GM10248 (cell line): Measurements from ENCODE around the gene CEP152.

Source experiments
- CTCF ChIA-PET: fragments of 300-600 bp; sonication (Branson Sonifier 250); formaldehyde crosslinking; extraction: SDS; loops from one replicate; lab custom pipeline; 2021; ENCODE audit warnings: antibody characterized with exemption; lab: Yijun Ruan, JAX
- POLR2A ChIA-PET: fragments of 350-650 bp; sonication (Branson Sonifier 250); formaldehyde crosslinking; extraction: SDS; loops from one replicate; lab custom pipeline; 2020; ENCODE audit warnings: antibody characterized with exemption; lab: Yijun Ruan, JAX
- DNase-seq: peaks from one replicate; pipeline ENCODE4 v3.0.0; 2012; ENCODE audit errors: extremely low spot score
- CTCF ChIP-seq: IDR thresholded peaks from 2 replicates; pipeline ENCODE4 v1.5.1; 2012; ENCODE audit warnings: mild to moderate bottlenecking, low read depth; ENCODE audit errors: extremely low read depth, missing control alignments, control extremely low read depth

The CEP152 gene

DNA sequence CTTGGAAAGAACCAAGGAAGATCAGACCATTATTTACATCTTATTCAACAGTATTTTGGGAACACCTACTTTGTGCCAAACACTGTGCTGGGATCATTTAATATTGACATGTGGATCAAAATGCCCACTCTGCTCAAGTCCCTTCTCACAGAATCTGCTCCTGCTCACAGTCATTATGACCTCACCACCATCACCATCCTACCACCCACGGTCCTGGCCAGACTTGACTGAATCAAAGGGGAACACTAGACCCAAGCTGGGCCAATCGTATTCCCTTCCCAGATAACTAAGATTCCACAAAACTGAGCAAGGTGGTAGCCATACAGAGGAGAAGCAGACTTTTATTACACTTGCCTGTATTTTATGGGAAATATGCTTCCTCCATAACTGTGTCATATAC, 3.4 kb upstream of the CEP152 start:
- POLR2A ChIA-PET: no interaction called here
- CTCF ChIA-PET: interaction anchor here (1.3 to 1.6 kb wide), 2 partner anchors 13 to 19 kb away, joined by 3 to 5 read pairs; no protein-coding TSS in a partner anchor
- no peak for DNase-seq
- no peak for TF ChIP-seq CTCF

DNA sequence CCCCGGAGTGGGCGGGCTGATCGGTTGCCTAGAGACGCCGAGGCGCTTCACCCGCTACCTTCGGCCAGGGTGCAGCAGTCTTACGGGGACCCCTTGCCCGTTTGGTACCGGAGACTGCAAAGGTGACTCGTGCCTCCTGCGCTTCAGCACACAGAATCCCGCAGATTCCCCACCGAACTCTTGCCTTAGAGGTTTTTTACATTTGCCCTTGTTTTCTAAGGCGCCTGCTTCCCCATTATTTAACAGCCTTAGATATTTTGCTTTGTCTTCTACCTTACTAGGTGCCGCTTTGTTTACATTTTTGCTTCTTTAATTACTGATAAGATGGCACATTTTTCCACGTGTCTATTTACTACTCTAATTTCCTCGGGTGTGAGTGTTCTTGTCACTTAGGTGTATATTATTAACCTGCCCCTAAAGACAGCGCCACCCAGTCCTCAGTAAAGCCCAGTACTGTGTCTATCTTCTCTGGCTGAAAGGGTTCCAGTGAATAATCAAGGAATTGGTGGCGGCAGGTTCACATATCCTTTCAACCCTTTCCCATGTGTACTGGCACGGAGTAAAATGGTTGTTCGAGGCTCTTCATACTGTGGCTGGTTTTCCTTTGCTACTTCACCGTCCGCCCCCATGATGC, 573 bp upstream of the CEP152 start:
- CTCF ChIA-PET: interaction anchor here (0.8 to 1.4 kb wide), 8 partner anchors 9 to 452 kb away, joined by 3 to 10 read pairs (median 3); partner anchors contain the start of gene EID1
- TF ChIP-seq CTCF: no peak
- DNase-seq: no peak
- POLR2A ChIA-PET: interaction anchor here (0.6 to 1.0 kb wide), 3 partner anchors 10 to 480 kb away, joined by 3 to 6 read pairs (median 3); partner anchors contain the start of genes DUT and EID1

GRCh38 chr15:48806151-48806550, 4.7 kb downstream of the CEP152 start:
- no peak for TF ChIP-seq CTCF
- ChIA-PET CTCF (interaction anchor here (1.0 to 1.2 kb wide), 4 partner anchors 30 to 448 kb away, joined by 3 read pairs; no protein-coding TSS in a partner anchor), POLR2A (no interaction called here)
- no peak for DNase-seq

DNA sequence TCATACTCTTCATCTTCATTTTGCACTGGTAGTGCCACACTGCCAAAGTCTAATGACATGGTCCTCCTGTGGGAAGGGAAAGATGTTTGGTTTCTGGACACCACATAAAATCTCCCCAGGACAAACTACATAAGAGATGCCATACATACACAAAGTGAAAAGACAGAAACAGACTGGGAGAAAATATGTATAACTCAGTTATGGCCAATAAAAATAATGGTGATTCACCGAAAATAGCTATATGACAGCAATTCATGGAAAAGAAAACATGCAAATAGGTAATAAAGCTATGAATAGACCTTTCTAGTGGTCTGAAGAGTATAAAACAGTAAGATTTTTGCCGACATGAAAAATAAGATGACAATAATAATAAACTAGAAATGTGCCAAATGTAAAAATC, 5.3 kb downstream of the CEP152 start:
- DNase-seq: no peak
- no peak for TF ChIP-seq CTCF
- ChIA-PET CTCF (interaction anchor here (1.0 to 1.2 kb wide), 2 partner anchors 33 to 51 kb away, joined by 3 read pairs; no protein-coding TSS in a partner anchor), POLR2A (no interaction called here)

DNA sequence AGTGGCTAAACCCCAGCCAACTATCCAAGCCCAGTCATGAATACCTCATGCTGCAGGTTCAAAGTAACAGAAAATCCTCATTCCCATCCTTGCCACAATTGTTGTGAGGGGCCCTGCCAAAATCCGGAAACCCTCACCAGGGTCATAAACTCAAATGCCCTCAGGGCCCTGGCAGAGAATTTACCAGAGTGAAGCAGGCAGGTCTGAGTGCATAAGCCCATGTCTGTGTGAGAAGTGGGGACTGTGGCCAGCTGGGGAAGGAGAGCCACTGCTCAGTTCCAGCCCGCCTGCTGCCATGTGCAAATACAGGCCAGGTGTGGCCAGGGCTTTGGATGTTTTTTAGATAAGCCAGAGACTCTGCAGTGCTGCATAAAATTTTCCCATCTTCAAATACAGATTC, 7.0 kb downstream of the CEP152 start:
- POLR2A ChIA-PET: no interaction called here
- CTCF ChIA-PET: interaction anchor here (1.6 to 3.0 kb wide), 2 partner anchors 11 to 18 kb away, joined by 6 to 10 read pairs; no protein-coding TSS in a partner anchor
- TF ChIP-seq CTCF: no peak
- DNase-seq: no peak

- ChIA-PET POLR2A (no interaction called here), CTCF (interaction anchor here (1.4 to 3.3 kb wide), 5 partner anchors 10 to 450 kb away, joined by 5 to 13 read pairs (median 10); no protein-coding TSS in a partner anchor)
- no peak for DNase-seq
- TF ChIP-seq CTCF: no peak
Measured at GRCh38 chr15:48802867-48803266, 8.0 kb downstream of the CEP152 start.
